Neural cell (in vitro differentiated cells): Measurements from ENCODE around the gene SEC22A. TPM values are rescaled to one million over a fixed set of nuclear protein-coding genes. Genes with fewer than 3 reads are reported as not detected.

Source experiments
- H2AFZ ChIP-seq: fragments of 200-600, 300-800 bp; sonication (generic), shearing (Covaris generic); 2 replicates; pipeline ENCODE4 v1.6.0; 2014; ENCODE audit warnings: low read depth, mild to moderate bottlenecking, antibody characterized with exemption, low read length, moderate library complexity
- H3F3A ChIP-seq: fragments of 200-600 bp; shearing (Covaris generic); 2 replicates; pipeline ENCODE4 v1.6.1; 2016; ENCODE audit warnings: mild to moderate bottlenecking, moderate library complexity, mixed read lengths, antibody characterized with exemption, low read length; ENCODE audit not compliant: insufficient read depth, poor library complexity, severe bottlenecking
- H3K27ac ChIP-seq: fragments of 200-600, 300-800 bp; sonication (generic), shearing (Covaris generic); 2 replicates; pipeline ENCODE4 v1.5.1; 2014; ENCODE audit warnings: mild to moderate bottlenecking, low read length, moderate library complexity
- H3K27me3 ChIP-seq: fragments of 300-800, 200-600 bp; sonication (generic), shearing (Covaris generic); 2 replicates; pipeline ENCODE4 v1.6.0; 2014; ENCODE audit warnings: mild to moderate bottlenecking, low read depth, low read length, moderate library complexity; ENCODE audit not compliant: insufficient read depth
- H3K36me3 ChIP-seq: fragments of 300-800, 200-600 bp; sonication (generic), shearing (Covaris generic); 2 replicates; pipeline ENCODE4 v1.5.1; 2014; ENCODE audit warnings: mild to moderate bottlenecking, antibody characterized with exemption, low read length, moderate library complexity; ENCODE audit not compliant: insufficient read depth
- H3K4me2 ChIP-seq: fragments of 300-800, 200-600 bp; sonication (generic), shearing (Covaris generic); 2 replicates; pipeline ENCODE4 v1.6.0; 2014; ENCODE audit warnings: mild to moderate bottlenecking, low read length
- H3K4me3 ChIP-seq: fragments of 300-800, 200-600 bp; sonication (generic), shearing (Covaris generic); 2 replicates; pipeline ENCODE4 v1.5.1; 2014; ENCODE audit warnings: mild to moderate bottlenecking, low read length, moderate library complexity
- H3K79me2 ChIP-seq: fragments of 200-600 bp; shearing (Covaris generic); replicated peaks from 2 replicates; pipeline ENCODE4 v1.6.0; 2014; ENCODE audit warnings: mild to moderate bottlenecking, low read length, moderate library complexity; ENCODE audit not compliant: insufficient read depth
- H3K9ac ChIP-seq: fragments of 300-800, 200-600 bp; sonication (generic), shearing (Covaris generic); 2 replicates; pipeline ENCODE4 v1.6.1; 2016; ENCODE audit warnings: mild to moderate bottlenecking, low read length, mixed read lengths
- H3K9me2 ChIP-seq: fragments of 200-600 bp; shearing (Covaris generic); 2 replicates; pipeline ENCODE4 v1.6.1; 2016; ENCODE audit warnings: mild to moderate bottlenecking, low read length, mixed read lengths; ENCODE audit not compliant: insufficient read depth
- H3K9me3 ChIP-seq: fragments of 200-600, 300-800 bp; sonication (generic), shearing (Covaris generic); 2 replicates; pipeline ENCODE4 v1.6.1; 2016; ENCODE audit warnings: mild to moderate bottlenecking, mixed run types, low read length, moderate library complexity, mixed read lengths
- H4K20me1 ChIP-seq: fragments of 200-600 bp; shearing (Covaris generic); 2 replicates; pipeline ENCODE4 v1.6.1; 2016; ENCODE audit warnings: mild to moderate bottlenecking, mixed run types; ENCODE audit not compliant: insufficient read depth
- EP300 ChIP-seq: fragments of 450-650 bp; conservative IDR thresholded peaks from 2 replicates; pipeline ENCODE4 v1.6.1; 2014; ENCODE audit warnings: antibody characterized with exemption, mild to moderate bottlenecking, moderate library complexity; ENCODE audit not compliant: poor library complexity, severe bottlenecking
- EZH2 ChIP-seq: fragments of 200-600, 300-800 bp; shearing (Covaris generic), sonication (generic); IDR thresholded peaks from 2 replicates; pipeline ENCODE4 v1.6.1; 2014; ENCODE audit warnings: antibody characterized with exemption, low read length, borderline replicate concordance, mild to moderate bottlenecking; ENCODE audit not compliant: insufficient read depth, poor library complexity, severe bottlenecking
- MXI1 ChIP-seq: fragments of 450-650 bp; conservative IDR thresholded peaks from 2 replicates; pipeline ENCODE4 v1.6.1; 2014; ENCODE audit warnings: antibody characterized with exemption, mild to moderate bottlenecking; ENCODE audit not compliant: poor library complexity, severe bottlenecking
- POLR2AphosphoS5 ChIP-seq: IDR thresholded peaks from 2 replicates; pipeline ENCODE4 v1.6.1; 2012
- RAD21 ChIP-seq: fragments of 450-650 bp; conservative IDR thresholded peaks from 2 replicates; pipeline ENCODE4 v1.6.1; 2014; ENCODE audit warnings: antibody characterized with exemption, mild to moderate bottlenecking, moderate library complexity
- SMC3 ChIP-seq: fragments of 450-650 bp; conservative IDR thresholded peaks from 2 replicates; pipeline ENCODE4 v1.6.1; 2014; ENCODE audit warnings: antibody characterized with exemption, mild to moderate bottlenecking, moderate library complexity; ENCODE audit not compliant: poor library complexity
- TAF1 ChIP-seq: IDR thresholded peaks from 2 replicates; pipeline ENCODE4 v1.6.1; 2012; ENCODE audit warnings: low read depth
- polyA plus RNA-seq: library from polyadenylated mRNA; depleted of rRNA; stranded (reverse); fragments of >200 nt; gene quantifications from 2 replicates; pipeline ENCODE4 v1.2.3, GENCODE V29; 2014
- TF ChIP-seq, protein P1 (sequence below): fragments of 450-650 bp; IDR thresholded peaks from 2 replicates; pipeline ENCODE4 v1.5.1; 2014; ENCODE audit warnings: antibody characterized with exemption, mild to moderate bottlenecking, moderate library complexity; ENCODE audit not compliant: poor library complexity, severe bottlenecking
- TF ChIP-seq, protein P2 (sequence below): IDR thresholded peaks from 2 replicates; pipeline ENCODE4 v1.6.1; 2012; ENCODE audit warnings: borderline replicate concordance

Gene SEC22A
- polyA plus RNA-seq, 1 donor from 2014 or later: 44.0 TPM

DNA sequence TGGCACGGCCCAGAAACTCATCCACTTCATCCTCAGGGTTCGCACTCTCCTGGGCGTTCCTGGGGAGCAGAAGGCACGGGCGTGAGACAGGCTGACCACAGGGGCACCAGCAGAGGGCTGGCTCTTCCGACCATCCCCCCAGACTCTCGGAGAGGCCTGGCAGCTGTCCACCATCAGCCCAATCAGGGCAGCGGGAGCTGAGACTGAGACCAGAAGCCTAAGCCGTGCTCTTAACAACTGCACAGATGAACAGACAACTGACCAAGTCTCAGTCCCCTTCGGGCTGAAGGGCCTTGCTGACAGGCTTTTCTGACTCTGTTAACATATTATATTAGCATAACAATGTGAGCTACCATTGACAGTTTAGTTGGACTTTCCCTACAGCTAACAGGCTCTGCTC, 118.0 kb downstream of the SEC22A start:
- Histone ChIP-seq H3K79me2 (no peaks in the 10 kb centered on the region), H3F3A (no peaks in the 10 kb centered on the region), H3K36me3 (no peaks in the 10 kb centered on the region), H3K27me3 (no peaks in the 10 kb centered on the region), H3K9me2 (no peaks in the 10 kb centered on the region), H4K20me1 (no peaks in the 10 kb centered on the region), H3K4me2 (no peak overlapping the region), H3K4me3 (no peak overlapping the region), H3K27ac (no peak overlapping the region), H3K9me3 (no peaks in the 10 kb centered on the region), H2AFZ (no peak overlapping the region), H3K9ac (no peak overlapping the region)
- no peak for TF ChIP-seq RAD21
- TF ChIP-seq, protein P1, sequence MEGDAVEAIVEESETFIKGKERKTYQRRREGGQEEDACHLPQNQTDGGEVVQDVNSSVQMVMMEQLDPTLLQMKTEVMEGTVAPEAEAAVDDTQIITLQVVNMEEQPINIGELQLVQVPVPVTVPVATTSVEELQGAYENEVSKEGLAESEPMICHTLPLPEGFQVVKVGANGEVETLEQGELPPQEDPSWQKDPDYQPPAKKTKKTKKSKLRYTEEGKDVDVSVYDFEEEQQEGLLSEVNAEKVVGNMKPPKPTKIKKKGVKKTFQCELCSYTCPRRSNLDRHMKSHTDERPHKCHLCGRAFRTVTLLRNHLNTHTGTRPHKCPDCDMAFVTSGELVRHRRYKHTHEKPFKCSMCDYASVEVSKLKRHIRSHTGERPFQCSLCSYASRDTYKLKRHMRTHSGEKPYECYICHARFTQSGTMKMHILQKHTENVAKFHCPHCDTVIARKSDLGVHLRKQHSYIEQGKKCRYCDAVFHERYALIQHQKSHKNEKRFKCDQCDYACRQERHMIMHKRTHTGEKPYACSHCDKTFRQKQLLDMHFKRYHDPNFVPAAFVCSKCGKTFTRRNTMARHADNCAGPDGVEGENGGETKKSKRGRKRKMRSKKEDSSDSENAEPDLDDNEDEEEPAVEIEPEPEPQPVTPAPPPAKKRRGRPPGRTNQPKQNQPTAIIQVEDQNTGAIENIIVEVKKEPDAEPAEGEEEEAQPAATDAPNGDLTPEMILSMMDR: no peak
- no peak for TF ChIP-seq EP300

DNA sequence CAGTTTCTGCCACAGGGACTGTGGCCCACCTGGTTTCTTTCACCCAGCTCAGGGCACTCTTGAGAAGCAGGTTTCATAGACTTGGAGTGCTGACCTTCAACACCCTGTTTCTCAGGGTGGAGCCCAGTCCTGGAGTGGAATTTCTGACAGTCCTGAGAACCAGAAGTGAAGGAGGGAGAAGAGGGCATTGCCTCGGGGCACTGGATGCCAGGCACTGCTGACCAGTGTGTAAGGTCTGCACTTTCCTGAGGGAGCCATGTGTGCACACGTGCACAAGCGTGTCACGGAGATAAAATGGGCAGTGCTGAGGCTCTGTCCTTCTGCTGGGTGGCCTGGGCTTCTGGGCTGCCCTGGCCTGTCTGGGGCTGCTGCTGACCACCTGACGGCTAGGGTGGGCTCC, 118.5 kb downstream of the SEC22A start:
- Histone ChIP-seq H3F3A (no peaks in the 10 kb centered on the region), H3K9ac (no peak overlapping the region), H3K4me3 (no peak overlapping the region), H3K27ac (no peak overlapping the region), H3K27me3 (no peaks in the 10 kb centered on the region), H3K9me2 (no peaks in the 10 kb centered on the region), H3K4me2 (no peak overlapping the region), H3K79me2 (no peaks in the 10 kb centered on the region), H3K36me3 (no peaks in the 10 kb centered on the region), H4K20me1 (no peaks in the 10 kb centered on the region), H3K9me3 (no peaks in the 10 kb centered on the region), H2AFZ (no peak overlapping the region)
- TF ChIP-seq MXI1 (no peak), EZH2 (no peak), TAF1 (no peak), SMC3 (no peak), RAD21 (no peak)

DNA sequence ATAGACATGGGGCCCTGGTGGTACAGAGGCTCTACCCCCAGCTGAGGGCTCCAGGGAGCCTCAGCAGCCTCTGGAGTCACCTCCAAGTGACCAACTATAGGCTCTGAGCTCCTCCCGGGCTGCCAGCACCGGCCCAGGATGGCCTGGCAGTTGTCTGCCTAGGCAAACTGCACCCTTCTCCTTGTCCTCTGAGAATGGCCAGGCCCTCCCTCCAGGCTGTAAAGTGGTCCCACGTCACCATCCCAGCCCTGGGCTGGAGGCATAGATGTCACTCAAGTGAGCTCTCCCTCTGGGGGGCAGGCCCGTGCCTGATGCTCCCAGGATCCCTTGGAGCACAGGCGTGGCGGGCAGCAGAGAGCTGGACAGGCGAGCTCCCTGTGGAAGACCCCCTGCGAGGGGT, 120.1 kb downstream of the SEC22A start:
- no peaks in the 10 kb centered on the region for H4K20me1 ChIP-seq
- TF ChIP-seq EZH2 (no peak), MXI1 (no peak), TAF1 (no peak), RAD21 (no peak), EP300 (no peak), SMC3 (no peak), POLR2AphosphoS5 (no peak)
- TF ChIP-seq, protein P2, sequence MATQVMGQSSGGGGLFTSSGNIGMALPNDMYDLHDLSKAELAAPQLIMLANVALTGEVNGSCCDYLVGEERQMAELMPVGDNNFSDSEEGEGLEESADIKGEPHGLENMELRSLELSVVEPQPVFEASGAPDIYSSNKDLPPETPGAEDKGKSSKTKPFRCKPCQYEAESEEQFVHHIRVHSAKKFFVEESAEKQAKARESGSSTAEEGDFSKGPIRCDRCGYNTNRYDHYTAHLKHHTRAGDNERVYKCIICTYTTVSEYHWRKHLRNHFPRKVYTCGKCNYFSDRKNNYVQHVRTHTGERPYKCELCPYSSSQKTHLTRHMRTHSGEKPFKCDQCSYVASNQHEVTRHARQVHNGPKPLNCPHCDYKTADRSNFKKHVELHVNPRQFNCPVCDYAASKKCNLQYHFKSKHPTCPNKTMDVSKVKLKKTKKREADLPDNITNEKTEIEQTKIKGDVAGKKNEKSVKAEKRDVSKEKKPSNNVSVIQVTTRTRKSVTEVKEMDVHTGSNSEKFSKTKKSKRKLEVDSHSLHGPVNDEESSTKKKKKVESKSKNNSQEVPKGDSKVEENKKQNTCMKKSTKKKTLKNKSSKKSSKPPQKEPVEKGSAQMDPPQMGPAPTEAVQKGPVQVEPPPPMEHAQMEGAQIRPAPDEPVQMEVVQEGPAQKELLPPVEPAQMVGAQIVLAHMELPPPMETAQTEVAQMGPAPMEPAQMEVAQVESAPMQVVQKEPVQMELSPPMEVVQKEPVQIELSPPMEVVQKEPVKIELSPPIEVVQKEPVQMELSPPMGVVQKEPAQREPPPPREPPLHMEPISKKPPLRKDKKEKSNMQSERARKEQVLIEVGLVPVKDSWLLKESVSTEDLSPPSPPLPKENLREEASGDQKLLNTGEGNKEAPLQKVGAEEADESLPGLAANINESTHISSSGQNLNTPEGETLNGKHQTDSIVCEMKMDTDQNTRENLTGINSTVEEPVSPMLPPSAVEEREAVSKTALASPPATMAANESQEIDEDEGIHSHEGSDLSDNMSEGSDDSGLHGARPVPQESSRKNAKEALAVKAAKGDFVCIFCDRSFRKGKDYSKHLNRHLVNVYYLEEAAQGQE: no peak
- TF ChIP-seq, protein P1: no peak
- no peak overlapping the region for H2AFZ ChIP-seq
- H3F3A ChIP-seq: no peaks in the 10 kb centered on the region
- no peak overlapping the region for H3K27ac ChIP-seq
- H3K9ac ChIP-seq: no peak overlapping the region
- no peak overlapping the region for H3K4me2 ChIP-seq
- H3K79me2 ChIP-seq: no peaks in the 10 kb centered on the region
- H3K36me3 ChIP-seq: no peaks in the 10 kb centered on the region
- H3K9me3 ChIP-seq: no peaks in the 10 kb centered on the region
- no peaks in the 10 kb centered on the region for H3K9me2 ChIP-seq
- H3K27me3 ChIP-seq: no peaks in the 10 kb centered on the region
- no peak overlapping the region for H3K4me3 ChIP-seq
